Fibroblast of skin of left quadriceps (primary cell): ENCODE results near the gene TEX14.

ENCODE experiments used
- DNase-seq, 2 experiments: peaks; one replicate each; pipeline ENCODE4 v3.0.0-alpha.2; 2013; ENCODE audit warnings: low read depth in 2 of 2

TEX14 gene

DNA sequence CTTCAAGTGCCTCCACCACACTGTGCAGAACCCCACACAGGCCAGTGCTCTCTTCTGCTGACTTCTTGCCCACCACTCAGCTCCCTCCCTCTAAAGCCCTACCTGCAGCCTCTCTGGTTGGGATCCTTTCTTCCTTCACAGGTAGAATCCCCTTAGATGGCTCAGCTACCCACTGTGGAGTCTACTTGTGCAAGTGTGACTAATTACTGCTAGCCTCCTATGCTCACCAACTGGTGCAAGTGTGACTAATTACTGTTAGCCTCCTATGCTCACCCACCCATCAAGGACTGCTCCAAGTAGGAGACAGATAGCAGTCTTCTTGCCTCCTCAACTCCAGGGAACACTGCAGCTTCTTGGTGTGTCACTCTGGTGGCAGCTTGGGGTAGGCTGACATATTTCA is 43.6 kb downstream of the TEX14 start:
- DNase-seq = no peak

DNA sequence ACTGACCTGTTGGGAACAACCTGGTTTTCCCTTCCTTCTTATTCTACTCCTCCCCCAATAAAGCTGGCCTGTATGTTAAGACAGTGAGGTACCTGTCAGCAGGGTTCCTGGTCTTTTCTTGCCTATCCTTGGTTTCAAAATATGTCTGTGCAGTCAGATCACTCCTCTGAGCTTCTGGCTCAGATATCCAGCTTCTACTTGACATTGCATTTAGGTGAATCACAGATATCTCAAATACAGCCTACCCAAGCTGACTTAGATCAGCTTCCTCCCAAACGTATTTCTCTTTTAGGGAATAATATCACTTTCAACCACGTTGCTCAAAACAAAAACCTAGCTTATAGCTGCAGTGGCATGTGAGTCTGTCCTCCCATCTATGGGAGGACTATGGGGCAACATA is 48.7 kb downstream of the TEX14 start:
- DNase-seq = peak; percentile 42 to 50

DNA sequence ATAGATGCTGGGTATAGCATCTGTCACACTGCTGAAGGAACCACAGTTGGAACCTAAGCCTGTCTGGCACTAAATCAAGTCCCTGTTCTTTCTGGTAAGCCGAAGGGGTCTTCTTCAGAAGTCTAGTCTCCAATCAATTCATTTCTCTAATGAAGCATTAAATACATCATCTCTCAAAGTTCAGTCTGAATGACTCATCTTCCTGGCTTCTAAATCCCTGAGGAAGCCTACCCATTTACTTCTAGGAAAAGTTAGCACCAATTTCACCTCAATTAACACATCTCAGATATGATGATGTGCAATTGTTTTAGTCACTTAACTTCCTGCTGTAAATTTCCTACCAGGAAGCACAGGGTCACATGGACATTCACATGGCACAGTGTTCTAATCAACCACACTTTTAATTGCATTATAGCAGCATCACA is 49.9 kb downstream of the TEX14 start:
- DNase-seq = no peak

DNA sequence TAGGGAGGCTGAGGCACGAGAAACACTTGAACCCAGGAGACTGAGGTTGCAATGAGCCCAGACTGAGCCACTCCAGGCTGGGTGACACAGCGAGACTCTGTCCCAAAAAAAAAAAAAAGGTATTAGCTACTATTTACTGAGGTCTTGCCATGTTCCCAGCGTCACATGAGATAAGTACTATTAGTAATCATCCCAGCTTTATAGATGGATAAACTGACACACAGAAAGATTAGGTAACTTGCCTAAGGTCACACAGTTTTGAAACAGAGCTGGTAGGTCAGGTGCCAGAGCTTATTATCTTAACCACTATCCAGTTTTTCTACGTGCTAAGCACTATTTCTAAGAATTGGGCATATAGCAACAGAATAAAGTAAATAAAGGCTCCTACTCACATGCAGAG is 51.6 kb downstream of the TEX14 start:
- DNase-seq = no peak

DNA sequence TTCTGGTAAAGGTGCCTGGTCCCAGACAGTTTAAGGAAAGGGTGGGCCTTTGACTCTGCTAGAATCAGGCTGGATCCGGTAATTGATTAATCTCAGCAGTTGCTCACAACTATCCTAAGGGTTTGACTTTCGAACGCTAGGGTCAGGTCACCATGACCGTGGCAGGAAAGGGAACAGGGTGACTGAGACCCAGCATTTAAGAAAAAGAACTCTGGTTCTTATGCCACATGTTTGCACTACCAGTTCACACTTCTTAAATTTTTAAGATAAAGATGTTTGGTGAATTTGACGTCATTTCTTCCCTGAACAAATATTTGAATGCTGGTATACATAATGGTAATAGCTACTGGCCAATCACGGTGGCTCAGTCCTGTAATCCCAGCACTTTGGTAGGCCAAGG is 52.2 kb downstream of the TEX14 start:
- no peak for DNase-seq

DNA sequence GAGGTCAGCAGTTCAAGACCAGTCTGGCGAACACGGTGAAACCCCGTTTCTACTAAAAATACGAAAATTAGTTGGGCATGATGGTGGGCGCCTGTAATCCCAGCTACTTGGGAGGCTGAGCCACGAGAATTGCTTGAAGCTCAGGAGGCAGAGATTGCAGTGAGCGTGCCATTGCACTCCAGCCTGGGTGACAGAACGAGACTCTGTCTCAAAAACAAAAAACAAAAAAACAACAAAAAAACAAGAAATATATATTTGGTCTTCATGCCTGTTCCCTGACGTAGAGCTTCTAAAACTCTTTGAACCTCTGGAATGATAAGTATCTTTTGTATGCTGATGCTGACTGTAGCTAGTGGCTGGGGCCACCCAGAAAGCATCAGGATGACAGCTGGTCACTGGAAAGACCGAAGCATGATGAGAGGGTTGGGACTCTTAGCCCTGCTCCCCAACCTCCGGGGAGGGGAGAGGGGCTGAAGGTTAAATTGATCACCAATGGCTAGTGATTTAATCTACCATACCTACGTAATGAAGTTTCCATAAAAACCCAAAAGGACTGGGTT is 54.8 kb downstream of the TEX14 start:
- DNase-seq = no peak

DNA sequence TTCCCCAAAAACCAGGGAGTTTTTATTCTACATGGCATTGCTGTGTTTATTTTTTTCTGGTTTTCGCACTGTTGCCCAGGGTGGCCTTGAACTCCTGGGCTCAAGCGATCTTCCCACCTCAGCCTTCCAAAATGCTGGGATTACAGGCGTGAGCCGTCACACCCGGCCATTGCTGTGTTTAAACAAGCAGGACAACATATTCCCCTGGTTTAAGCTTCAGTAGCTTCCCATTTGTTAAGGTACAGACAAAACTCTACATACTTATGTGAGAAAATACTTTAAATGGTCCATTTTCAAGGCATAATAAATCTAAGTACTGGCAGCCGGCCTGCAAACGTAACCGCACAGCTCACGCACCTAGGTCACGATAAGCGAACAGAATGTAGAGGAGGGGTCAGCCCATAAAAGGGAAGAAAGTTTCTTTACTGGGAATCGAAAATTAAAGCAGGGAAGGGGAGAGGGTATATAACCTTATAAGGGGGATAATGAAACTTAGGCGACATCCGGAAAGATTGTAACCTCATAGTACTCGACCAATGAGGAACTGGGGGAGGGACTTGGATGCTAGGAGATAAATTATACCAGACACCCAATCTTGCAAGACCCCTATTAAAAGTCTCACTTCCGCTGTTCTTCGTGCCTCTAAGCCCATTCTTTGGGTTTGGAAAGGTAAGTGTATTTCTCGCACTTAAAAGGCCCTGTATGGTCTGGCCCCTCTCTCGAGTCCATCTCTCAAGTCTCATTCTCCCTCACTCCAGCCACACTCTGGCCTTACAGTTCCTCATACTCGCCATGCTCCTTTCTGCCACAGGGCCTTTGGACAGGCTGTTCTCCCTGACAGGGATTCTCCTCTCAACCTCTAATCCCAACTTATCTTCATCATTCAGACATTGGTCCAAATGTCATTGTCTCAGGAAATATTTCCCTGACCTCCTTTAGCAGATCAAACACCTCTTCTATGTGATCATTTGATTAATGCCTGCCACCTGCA is 59.2 kb downstream of the TEX14 start:
- no peak for DNase-seq

DNA sequence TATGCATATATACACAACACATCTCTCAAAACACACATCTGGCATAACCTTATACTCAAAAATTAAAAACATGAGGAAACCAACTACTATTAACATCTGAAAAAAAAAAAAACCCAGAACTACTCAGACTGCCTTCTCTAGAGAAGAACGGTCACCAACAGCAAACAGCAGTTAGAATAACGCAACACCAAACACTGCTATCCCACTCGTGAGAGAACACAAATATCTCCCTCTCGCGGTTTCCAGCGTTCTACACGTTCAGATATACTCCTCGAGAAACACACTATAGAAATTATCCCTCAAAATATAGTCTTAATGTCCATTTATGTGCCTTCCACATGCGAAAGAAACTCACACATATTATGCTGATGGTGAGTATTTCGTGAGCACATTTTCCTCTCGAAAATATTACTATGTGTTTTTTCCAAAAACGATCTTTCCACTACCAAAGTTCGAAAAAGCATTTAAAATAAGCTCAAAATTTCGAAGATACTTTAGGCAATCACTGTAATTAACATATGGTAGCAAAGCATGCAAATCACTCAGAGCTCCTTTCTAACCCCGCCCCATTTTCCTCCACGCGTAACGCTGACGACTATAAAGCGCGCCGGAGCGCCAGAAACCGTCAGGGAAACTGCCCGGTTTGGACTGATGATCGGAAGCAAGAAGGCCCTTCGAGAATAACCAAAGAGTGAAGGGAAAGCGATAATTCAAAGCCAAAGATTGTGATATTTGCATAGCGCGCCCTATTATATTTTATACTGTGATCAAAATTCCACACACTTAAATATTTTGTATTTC is 60.1 kb downstream of the TEX14 start:
- DNase-seq = peak; percentile 99

DNA sequence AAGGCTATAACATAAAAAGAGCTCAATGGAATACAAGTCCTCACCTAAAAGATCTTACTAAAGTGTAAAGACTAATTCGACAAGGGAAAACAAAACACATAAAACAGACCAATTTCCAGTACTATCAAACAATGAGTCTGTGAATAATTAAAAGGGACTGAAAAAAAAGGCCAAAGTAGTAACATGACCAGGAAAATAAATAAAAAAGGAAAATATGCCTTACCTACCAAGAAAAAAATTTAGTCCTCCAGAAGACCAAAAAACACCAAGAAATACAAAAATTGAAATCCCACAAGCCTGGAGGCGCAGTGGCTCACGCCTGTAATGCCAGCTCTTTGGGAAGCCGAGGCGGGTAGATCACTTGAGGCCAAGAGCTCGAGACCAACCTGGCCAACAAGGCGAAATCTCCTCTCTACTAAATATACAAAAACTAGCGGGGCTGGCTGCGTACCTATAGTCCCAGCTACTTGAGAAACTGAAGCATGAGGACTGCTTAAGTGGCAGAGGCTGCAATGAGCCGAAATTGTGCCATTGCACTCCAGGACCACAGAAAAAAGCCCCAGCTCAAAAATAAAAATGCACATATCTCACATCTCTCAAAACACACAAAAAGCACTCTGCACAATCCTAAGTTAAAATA is 60.8 kb downstream of the TEX14 start:
- no peak for DNase-seq

DNA sequence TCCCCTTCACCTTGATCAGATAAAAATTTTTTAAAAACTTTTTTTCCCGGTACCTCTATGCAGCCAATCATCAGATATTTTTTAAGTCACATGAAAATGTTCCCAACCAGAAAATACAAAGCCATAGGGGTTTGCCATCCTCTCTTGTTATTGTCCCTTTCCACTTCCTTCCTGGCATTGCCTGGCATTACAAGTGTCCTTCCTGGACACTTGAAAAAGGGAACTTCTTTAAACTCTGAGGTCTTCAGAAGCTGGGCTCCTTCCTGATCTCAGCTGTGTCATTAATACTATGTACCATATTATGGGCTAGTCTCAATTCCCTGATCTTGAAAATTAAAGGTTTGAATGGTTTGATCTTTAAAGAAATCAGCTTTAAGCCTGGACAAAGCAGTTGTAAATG is 64.9 kb downstream of the TEX14 start:
- no peak for DNase-seq

DNA sequence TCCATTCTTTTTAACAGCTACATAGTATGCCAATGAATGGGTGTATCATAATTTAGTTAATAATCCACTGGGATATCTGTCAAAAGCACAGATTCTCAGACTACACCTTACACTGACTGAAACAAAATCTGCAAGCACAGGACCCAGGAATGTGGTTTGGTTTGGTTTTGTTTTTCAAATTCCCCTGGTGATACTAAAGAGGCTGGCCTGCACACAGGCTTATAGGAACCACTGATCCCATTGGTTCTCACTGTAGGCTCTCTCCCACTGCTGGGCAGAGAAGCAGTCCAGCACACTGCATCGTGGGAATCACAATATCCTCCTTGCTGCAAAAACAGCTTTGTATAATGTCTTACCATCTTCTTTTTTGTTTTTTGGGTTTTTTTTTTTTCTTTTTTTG is 67.1 kb downstream of the TEX14 start:
- DNase-seq = no peak

DNA sequence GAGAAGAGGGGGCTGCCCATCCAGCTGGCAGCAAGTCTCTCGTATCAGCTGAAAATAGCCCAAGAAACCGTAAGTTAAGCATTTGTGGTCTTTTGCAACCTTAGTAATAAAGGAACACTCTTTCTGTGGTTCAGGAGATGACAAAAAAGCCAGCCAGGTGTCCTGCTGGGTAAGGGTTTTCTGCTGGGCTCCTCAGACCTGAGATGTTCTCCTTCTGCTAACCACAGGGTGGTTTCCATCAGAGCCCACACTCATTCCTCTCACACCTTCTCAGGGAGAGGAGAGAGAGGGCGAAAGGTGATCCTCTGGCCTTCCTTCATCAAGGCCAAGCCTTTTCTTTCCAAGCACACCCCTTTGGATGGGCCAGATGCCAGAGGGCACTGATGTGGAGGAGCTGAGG is 70.7 kb downstream of the TEX14 start:
- no peak for DNase-seq

DNA sequence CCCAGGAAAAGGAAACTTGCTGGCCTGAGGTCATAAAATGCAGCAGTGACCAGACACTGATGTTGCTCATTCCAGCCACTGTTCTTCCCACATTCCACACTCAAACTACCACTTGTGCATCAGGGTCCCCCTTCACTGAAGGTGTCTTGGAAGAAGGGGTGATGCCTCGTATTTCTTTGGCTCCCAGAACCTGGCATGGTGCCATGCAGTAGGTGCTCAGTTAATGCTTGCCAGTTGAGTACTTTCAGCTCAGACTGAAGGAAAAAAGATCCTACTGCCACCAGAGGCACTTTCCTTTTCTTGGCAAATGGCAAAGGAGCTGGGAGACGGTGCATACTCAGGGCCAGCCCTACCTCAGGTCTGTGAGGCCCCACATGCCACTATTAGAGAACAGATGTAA is 73.5 kb downstream of the TEX14 start:
- DNase-seq = no peak

DNA sequence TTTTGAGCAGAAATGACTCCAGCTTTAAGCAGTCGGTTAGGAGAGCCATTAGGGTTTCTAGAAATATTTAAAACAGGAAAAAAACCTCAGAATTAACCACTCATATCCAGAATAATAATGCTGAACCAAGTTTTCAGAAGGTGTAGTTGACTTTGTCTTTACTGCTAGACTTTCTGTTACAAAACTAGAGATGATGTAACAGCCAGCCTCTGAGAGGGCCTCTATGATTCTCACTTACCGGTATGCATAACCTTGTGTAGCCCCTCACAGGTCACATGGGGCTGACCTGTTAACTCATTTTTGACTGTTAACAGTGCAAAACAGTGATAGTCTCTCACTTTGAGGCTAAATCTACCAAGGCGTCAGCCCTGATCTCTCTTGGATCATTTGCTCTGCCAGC is 74.3 kb downstream of the TEX14 start:
- DNase-seq = no peak

DNA sequence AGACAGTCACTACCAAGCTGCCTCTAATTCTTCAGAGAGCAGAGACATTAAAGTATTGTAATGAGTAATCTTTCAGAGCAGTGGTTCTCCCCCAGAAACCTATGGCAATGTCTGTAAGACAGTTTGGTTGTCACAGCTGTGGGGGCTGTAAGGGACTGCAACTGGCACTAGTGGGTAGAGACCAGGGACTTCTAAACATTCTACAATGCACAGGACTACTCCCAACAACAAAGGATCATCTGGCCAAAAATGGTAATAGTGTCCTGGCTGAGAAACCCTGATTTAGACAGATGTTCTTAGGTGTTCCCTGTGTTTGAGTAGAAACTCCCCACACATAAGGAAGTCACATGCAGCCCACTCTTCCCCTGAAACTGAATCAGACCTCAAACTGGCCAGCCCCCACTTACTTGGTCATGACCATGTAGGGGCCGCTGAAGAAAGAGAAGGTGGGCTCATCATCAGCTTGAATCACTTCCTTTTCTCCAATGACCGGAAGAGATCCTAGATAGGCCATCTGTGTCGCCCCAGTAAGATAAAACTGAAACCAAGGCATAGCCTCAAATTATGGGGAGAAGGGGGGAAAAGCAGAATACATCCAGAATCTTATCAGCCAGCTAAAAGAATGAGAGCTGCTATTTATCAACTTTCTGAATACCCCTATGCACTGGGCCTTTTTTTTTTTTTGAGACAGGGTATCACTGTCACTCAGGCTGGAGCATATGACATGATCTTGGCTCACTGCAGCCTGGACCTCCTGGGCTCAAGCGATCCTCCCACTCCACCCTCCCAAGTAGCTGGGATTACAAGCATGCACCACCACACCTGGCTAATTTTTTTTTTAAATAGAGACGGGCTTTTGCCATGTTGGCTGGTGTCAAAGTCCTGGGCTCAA is 75.8 kb downstream of the TEX14 start:
- DNase-seq = no peak

DNA sequence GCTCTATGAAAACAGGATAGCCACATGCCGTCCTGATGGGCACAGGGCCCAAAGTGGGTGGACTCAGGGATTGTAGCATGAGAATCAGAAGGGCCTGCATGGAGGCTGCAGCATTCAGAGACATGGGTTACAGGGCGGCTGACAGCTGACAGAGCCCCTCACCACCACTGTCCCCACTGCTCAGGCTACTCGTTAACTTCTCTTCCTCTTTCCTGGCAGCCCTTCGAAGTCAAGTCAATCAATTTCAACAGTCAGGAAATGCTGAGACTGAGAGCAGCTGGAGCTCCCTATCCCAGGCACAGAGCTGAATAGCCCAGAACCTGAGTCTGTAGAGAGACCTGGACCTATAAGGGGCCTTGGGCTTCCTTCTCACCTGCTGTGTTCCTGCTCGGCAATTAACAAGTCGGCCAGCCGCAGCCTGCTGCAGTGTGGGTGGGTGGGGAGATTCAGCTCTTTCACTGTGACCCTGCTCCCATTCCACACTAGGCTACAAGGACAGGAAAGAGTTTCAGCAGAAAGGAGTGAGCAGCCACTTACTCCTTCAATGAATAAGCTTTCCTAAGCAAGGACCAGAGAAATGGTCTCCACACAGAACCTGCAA is 76.9 kb downstream of the TEX14 start:
- DNase-seq = no peak

DNA sequence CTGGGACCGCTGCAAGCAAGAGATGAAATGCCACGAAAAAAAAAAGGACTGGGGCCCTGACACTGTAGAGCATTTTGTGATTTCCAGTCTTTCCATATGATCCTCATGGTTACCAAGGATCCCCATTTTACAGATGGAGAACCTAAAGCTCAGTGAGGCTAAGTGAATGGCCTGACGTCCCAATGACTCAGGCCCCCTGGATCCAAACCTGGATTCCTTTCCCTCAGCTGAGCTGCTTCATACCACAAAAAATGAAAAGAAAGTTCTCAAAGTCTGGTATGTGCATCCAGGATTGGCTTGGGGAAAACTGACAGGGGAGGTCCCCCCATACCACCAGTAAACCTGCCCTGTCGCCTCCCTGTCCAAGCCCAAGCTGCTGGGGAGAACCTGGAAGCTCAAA is 80.5 kb downstream of the TEX14 start:
- DNase-seq = no peak

DNA sequence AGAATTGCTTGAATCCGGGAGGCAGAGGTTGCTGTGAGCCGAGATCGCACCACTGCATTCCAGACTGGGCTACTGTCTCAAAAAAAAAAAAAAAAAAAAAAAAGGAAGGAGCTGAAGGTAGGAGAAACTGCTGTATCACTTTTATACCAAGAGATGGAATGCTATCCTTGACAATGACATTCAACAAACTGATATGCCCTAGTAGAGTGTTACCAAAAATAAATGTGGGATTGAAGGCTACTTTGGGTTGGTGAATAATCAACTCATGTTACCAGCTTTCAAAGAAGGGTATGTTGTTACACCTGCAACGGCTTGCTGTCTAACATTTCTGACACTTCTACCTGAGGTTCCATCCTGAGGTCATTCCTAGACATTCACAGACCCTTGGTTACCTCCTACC is 84.9 kb downstream of the TEX14 start:
- no peak for DNase-seq

DNA sequence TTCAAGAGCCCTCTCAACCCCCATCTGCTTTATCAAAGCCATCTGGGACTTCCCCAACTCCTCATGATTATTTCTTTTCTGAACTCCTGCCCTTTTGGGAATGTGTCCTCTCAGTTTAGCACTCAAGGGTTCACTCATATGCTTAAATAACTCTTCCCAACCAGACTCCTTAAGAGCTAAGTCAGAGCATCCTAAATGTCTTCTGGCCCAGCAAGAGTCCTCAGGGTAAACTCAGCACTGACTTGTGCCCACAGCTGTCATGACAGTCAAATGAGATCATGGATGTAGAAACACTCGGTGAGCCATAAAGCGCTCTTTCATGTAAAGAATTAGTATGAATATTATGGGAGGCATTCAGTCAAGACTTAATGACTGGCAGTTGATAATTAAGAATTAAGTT is 85.9 kb downstream of the TEX14 start:
- no peak for DNase-seq

DNA sequence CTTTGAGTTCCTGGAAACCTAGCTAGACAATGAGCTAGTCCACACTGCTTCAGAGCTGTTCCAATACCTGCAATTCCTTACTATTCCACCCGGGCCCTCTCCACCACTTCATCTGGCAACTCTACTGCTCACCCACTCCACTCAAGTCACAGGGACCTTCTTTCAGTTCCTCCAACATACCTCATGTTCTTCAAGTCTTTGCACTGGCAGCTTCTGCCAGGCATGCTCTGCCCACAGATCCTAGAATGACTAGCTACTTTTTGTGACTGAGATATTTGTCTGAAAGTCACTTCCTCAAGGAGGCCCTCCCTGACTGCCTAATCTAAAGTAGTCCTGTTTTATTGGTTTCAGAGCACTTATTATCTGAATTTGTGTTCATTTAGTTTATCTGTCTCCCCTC is 86.4 kb downstream of the TEX14 start:
- DNase-seq = no peak

DNA sequence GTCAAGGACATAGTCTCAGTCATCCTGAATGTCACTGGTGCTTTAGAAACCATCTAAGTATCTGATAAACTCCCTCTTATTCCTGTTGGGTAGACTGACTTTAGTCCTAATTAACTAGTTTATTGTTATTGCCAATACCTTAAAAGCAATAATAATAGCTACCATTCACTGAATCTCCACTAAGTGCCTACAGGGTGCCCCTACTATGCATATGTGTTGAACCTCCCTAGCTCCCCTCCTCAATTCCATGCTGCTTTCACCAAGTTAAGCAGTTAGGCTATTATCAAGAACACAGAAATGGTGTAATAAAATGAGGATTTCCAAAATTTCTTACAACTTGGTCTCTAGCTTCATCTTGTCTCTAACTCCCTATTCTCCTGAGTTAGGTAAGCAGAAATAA is 89.9 kb downstream of the TEX14 start:
- DNase-seq = no peak
